HepG2 (cell line): ENCODE measurements around the gene ACOXL.

Experiments used
- AGO2 ChIP-seq: fragments of 200-400 bp; formaldehyde crosslinking; optimal IDR thresholded peaks from 2 replicates; pipeline ENCODE3; 2017; ENCODE audit warnings: mild to moderate bottlenecking, low read depth, low read length, moderate library complexity
- NFE2L1 ChIP-seq: sonication (generic); formaldehyde crosslinking; IDR thresholded peaks from 2 replicates; pipeline ENCODE4 v1.4.0; 2020; ENCODE audit warnings: missing genetic modification reagents, mild to moderate bottlenecking, borderline replicate concordance
- PCBP2 ChIP-seq: fragments of 200-400 bp; formaldehyde crosslinking; optimal IDR thresholded peaks from 2 replicates; pipeline ENCODE3; 2018; ENCODE audit warnings: low read length, low read depth; ENCODE audit not compliant: poor library complexity, severe bottlenecking

DNA sequence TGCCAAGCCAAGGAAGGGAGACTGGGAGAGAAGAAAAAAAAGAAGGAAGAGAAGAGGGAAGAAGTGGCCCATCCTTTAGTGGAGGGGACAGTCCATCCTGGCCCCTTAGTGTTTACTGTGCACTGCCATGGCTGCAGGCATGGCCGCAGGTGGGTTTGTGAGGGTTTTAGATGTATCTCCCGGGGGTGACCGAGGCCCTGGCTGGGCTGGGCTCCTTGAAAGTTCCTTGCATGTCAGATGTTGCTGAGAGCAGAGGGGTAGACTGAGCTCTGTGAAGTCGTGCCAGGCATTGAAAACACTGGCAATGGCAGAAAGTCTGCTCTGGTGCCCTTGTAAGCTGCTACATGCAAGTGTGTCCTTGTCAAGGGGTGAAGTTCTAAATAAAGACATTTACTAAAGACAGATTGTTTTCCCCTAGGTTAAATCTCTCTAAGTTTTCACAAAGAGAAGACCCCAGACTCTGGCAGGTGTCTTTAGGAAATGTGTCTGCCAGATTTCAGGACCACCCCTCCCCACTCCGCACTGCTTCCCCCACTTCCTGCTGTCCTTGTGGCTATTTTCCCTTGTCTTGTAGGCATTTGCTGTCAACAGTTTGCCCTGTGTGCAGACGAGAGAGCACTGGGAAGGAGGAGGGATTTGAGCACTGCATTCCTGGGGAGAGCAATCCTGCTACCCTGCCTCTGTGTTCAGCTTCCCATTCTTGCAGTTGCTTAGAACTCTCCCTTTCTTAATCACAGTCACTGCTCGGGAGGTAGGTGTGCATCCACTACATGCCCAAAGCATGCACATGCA lies 68.4 kb downstream of the ACOXL start:
- TF ChIP-seq NFE2L1 (no peak), AGO2 (no peak), PCBP2 (no peak)
